HG03103 (cell line): Measurements from ENCODE around the gene VDAC1.
"Not testable (repeated sequence)": the region's sequence is repeated elsewhere in the genome, so short reads cannot be mapped to it uniquely, and the experiment has no call there.

Source experiments
- ATAC-seq: cut with Tn5 transposase; IDR thresholded peaks from one replicate; pipeline ENCODE4 v1.9.1; 2021; ENCODE audit warnings: low read depth; ENCODE audit not compliant: unreplicated experiment

VDAC1 gene

GRCh38 chr5:133996683-133997252 is 8.0 kb downstream of the VDAC1 start:
- no peak for ATAC-seq

- ATAC-seq: no peak
Measured at GRCh38 chr5:133995883-133996563, 8.8 kb downstream of the VDAC1 start.

GRCh38 chr5:133995341-133995740 is 9.4 kb downstream of the VDAC1 start:
- no peak for ATAC-seq

- no peak for ATAC-seq
Measured at GRCh38 chr5:133994990-133995333, 9.8 kb downstream of the VDAC1 start.

- ATAC-seq: no peak
Measured at GRCh38 chr5:133994297-133994989, 10.3 kb downstream of the VDAC1 start.

GRCh38 chr5:133993185-133993936 is 11.4 kb downstream of the VDAC1 start:
- no peak for ATAC-seq

- no peak for ATAC-seq
Measured at GRCh38 chr5:133992429-133993155, 12.2 kb downstream of the VDAC1 start.

- ATAC-seq: no peak
Measured at GRCh38 chr5:133991171-133991910, 13.4 kb downstream of the VDAC1 start.

GRCh38 chr5:133990396-133990795 is 14.4 kb downstream of the VDAC1 start:
- ATAC-seq: no peak

GRCh38 chr5:133985540-133986180 is 19.1 kb downstream of the VDAC1 start:
- no peak for ATAC-seq

GRCh38 chr5:133983674-133984073 is 21.1 kb downstream of the VDAC1 start:
- ATAC-seq: no peak

GRCh38 chr5:133981714-133982113 is 23.1 kb downstream of the VDAC1 start:
- no peak for ATAC-seq

- no peak for ATAC-seq
Measured at GRCh38 chr5:133980652-133981051, 24.1 kb downstream of the VDAC1 start.

GRCh38 chr5:133978943-133979342 is 25.8 kb downstream of the VDAC1 start:
- no peak for ATAC-seq

GRCh38 chr5:133977858-133978257 is 26.9 kb downstream of the VDAC1 start:
- ATAC-seq: no peak

GRCh38 chr5:133977161-133977787 is 27.5 kb downstream of the VDAC1 start:
- ATAC-seq: no peak

- not testable (repeated sequence) for ATAC-seq
Measured at GRCh38 chr5:133975546-133975945, 29.2 kb downstream of the VDAC1 start.

GRCh38 chr5:133974142-133974541 is 30.6 kb downstream of the VDAC1 start:
- ATAC-seq: no peak

- ATAC-seq: no peak
Measured at GRCh38 chr5:133970325-133970909, 34.4 kb downstream of the VDAC1 start.
